Mesenteric fat pad (tissue), 1 donor: ENCODE measurements around the gene MAPKAP1. TPM values are rescaled to one million over a fixed set of nuclear protein-coding genes. Genes with fewer than 3 reads are reported as not detected.

ENCODE experiments used
- DNase-seq: peaks from one replicate; pipeline ENCODE4 v3.0.0-alpha.2; 2020; ENCODE audit warnings: low spot score
- total RNA-seq: library from RNA; stranded (reverse); fragmentation: NEBNext Ultra II Directional; extraction: Animal tissue kit (Norgen Biotek cat#: 25700); gene quantifications from one replicate; pipeline ENCODE4 v1.2.1, GENCODE V29; 2021
- donor health status: DM: yes; HTN: yes; CAD: no.

Gene MAPKAP1
- total RNA-seq, 1 donor from 2014 or later = 98.6 TPM

DNA sequence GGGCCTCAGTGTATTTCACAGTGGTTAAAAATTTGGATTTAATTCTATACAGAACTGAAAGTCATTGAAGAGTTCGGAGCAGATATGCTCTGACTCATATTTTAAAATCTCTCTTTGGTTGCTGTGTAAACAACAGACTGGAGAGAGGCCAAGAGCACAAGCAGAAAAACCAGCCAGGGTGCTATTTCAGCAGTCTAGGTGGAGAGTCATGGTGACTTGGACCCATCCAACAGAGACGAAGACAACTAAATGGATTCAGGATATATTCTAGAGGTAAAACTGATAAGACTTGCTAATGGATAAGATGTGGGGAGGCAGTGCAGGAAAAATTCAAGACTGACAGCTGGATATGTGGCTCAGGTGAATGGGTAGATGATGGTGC is 168.9 kb downstream of the MAPKAP1 start:
- DNase-seq = no peak

- DNase-seq = no peak
Measured at GRCh38 chr9:125537442-125538091, 169.4 kb downstream of the MAPKAP1 start.

GRCh38 chr9:125536776-125537175 is 170.2 kb downstream of the MAPKAP1 start:
- DNase-seq = no peak

- DNase-seq = no peak
Measured at GRCh38 chr9:125536167-125536772, 170.7 kb downstream of the MAPKAP1 start.

DNA sequence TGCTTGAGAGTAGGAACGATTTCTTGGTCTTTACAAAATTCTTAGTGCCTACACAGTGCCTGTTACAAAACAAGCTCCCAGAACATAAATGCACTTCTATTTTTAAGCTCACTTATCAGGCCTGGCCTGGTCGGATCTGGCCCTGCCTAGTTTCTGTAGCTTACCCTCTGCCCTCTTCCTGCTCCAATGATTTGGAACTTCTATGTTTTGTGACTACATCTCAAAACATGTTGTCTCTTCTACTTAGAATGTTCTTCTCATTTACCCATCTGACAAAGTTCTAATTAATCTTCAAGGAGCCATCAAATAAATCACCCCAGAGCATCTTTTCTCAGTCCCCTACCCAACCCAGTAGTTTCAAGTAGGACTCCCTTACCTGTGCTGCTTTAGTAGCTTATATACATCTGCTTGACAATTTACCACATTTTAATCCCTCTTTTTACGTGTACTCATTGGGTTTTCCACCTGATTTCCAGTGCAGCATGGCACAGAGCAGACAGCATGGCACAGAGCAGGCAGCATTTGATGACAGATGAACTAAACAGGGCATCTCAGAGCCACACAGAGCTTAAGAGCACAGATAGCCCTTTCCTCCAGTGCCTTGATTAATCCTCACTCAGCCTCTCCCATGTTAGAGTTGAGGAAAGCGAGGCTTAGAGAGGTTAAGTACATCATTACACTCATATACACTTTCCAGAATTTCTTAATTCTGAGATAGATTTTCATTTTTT is 171.9 kb downstream of the MAPKAP1 start:
- DNase-seq = no peak

- no peak for DNase-seq
Measured at GRCh38 chr9:125532812-125533594, 174.0 kb downstream of the MAPKAP1 start.

DNA sequence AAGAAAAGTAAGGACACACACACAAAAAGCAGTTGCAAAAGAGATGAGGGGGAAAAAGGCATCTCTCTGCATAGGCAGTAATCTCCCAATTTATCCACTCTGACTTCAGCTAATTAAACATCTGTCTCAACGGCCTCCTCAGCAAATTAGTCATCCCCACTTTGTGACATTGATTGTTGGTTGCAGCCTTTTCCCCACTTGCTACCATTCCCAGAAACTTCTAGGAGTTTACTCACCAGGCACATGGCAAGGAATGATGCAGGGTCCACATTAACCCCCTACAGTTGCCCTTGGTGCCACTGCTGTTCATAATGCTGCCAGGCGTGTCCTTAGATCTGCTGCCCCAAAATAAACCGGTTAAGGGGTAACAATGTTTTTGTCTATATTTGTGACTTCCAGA is 174.6 kb downstream of the MAPKAP1 start:
- no peak for DNase-seq

GRCh38 chr9:125529589-125530515 is 177.2 kb downstream of the MAPKAP1 start:
- DNase-seq = no peak

DNA sequence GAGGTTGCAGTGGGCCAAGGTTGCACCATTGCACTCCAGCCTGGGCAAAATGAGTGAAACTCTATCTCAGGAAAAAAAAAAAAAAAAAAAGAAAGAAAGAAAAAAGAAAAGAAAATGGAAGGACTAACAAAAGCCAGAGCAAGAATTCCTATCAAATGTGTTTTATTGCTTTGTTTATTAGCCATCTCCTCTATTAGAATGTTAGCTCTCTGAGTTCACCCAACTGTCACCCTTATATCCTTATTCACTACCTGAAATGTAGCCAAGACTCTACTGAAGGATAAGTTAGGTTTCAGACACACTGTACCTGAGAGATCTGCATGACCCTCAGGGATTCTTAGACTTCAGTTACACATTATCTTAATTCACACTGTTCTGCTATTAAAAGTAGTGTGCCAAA is 177.9 kb downstream of the MAPKAP1 start:
- DNase-seq = no peak

- DNase-seq = no peak
Measured at GRCh38 chr9:125527471-125528002, 179.5 kb downstream of the MAPKAP1 start.

- no peak for DNase-seq
Measured at GRCh38 chr9:125525921-125526631, 180.9 kb downstream of the MAPKAP1 start.

DNA sequence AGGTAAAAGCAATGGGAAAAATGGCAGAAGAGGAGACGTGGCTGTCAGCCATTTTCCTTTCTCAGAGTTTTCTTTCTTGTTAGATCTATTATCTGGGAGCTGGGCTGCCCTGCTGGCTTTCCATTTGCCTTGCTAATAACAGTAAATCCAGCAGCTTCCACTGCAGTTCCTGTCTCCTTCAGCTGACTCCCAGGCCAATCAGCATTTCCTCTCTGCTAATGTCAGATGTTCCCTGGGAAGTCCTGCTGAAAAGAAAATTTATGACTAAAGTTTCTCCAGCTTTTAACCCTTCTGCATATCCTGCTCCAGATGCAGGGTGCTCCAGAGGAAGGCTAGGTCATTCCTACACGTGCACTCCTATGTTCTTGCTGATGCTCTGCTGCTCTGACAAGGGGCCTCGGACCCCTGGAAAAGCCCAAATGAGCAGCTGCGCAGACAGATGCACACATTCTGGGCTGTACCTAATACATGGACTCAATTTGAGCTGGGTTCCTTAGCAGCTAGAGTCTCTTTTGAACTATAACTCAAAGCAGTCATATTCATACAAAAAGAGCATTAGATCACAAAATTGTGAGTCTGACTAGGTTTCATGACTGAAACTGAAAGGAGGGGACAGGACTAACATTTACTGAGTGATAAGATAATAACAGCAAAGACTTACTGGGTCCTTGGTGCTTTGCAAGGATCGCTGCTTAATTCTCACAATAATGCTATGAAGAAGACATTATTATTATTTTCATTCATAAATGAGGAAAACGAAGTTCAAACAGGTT is 182.2 kb downstream of the MAPKAP1 start:
- no peak for DNase-seq

DNA sequence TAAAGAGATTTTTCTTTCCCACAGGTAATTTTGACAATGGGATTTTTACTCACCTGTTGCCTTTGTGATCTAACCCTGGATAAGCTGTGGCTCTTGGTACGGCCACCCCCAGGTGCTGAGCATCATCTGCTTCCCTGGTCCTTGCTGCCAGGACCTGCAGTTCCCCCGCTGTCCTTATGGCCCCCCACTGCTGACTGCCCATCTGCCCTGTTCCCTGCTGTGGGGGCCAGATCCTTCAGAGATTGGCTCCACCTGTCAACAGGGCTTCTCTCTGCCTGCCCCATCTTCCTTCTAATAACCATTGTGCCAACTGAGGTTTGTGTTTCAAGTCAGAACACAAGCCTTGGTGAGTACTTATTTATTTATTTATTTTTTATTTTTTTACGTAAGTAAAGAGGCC is 183.3 kb downstream of the MAPKAP1 start:
- no peak for DNase-seq

DNA sequence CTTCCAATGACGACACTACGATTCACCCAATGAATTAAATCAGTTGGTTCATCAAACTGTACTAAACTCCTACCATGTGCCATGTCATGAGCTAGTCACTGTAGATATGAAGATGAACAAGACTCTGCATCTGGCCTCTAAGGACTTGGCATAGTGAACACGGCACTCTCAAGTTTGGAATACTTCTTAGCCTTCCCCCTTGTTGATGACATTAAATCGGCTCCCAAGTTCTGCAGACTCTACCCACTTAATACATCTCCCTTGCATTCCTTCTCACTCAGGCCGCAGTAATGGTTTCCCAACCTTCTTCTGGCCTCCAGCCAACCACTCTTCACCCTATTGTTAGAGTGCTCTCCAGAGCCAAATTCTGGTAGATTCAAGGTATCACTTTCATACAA is 184.7 kb downstream of the MAPKAP1 start:
- no peak for DNase-seq

DNA sequence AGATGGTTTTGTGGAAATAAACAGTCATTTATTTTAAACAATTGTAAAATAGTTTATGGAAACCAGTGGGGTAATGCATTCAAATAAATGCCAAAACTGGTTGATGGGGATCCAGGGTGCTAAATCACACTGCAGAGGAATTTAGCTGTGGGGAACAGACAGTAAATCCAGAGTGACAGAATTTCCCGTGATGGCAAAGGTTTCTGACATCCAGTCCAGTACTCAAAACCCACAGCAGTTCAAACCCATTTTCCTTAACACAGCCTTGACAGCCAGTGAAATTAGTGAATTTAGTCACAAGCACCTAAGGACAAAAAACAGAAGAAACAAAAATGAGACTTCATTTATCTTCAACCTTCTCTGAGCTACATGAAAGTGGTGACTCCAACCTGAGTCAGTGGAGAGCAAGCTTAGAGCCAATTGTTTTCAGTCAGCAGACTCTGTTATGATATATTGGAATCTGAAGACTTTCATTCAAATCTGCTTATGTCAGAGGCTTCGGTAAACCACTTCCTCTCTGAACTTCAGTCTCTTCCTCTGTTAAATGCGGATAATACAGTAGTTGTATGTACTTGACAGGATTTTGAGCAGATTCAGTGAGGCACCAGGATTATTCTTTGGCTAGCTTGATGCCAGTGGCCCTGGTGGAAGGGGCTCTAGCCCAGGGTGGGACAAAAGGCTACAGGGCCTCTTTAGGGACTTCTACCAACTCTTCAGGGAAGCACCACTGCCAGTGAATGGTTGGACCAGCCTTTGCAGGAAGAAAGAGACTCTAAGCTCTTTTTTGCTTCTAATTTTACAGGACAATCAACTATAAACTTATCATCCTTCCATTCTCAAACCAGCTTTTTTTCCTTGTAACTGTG is 185.3 kb downstream of the MAPKAP1 start:
- DNase-seq = no peak

GRCh38 chr9:125519734-125520133 is 187.3 kb downstream of the MAPKAP1 start:
- no peak for DNase-seq

GRCh38 chr9:125517577-125517976 is 189.4 kb downstream of the MAPKAP1 start:
- no peak for DNase-seq
